Neutrophil (primary cell): ENCODE measurements around the gene R3HDM2.
"Not testable (repeated sequence)": the region's sequence is repeated elsewhere in the genome, so short reads cannot be mapped to it uniquely, and the experiment has no call there.

Experiments
- H3K27ac ChIP-seq: fragments of 200-600 bp; sonication (generic); 2 replicates; pipeline ENCODE4 v1.5.1; 2016; ENCODE audit warnings: mild to moderate bottlenecking, moderate library complexity
- H3K27me3 ChIP-seq: fragments of 200-600 bp; sonication (generic); 2 replicates; pipeline ENCODE4 v1.6.0; 2016; ENCODE audit warnings: mild to moderate bottlenecking
- H3K36me3 ChIP-seq: fragments of 200-600 bp; sonication (generic); 2 replicates; pipeline ENCODE4 v1.5.1; 2017
- H3K4me1 ChIP-seq, 2 experiments: fragments of 200-600 bp in 1 of 2; sonication (generic) in 1 of 2; 1 replicate in 1 of 2; 2 replicates in 1 of 2; pipeline versions ENCODE4 v1.5.1 to v1.6.1; 2013 to 2016; ENCODE audit warnings: low read depth in 1 of 2, low read length in 1 of 2, mild to moderate bottlenecking in 1 of 2, moderate library complexity in 1 of 2; ENCODE audit not compliant: control insufficient read depth in 1 of 2, insufficient read depth in 1 of 2
- H3K4me3 ChIP-seq, 2 experiments: fragments of 200-600 bp in 1 of 2; sonication (generic) in 1 of 2; 1 replicate in 1 of 2; 2 replicates in 1 of 2; pipeline ENCODE4 v1.5.1; 2013 to 2016; ENCODE audit warnings: low read depth in 1 of 2, low read length in 1 of 2, mild to moderate bottlenecking in 1 of 2, moderate library complexity in 1 of 2
- H3K9me3 ChIP-seq: fragments of 200-600 bp; sonication (generic); 2 replicates; pipeline ENCODE4 v1.5.1; 2016
- TF ChIP-seq, protein P1 (sequence below): fragments of 200-600 bp; sonication (generic); IDR thresholded peaks from 2 replicates; pipeline ENCODE4 v1.5.1; 2016; ENCODE audit warnings: antibody characterized with exemption

R3HDM2 gene

DNA sequence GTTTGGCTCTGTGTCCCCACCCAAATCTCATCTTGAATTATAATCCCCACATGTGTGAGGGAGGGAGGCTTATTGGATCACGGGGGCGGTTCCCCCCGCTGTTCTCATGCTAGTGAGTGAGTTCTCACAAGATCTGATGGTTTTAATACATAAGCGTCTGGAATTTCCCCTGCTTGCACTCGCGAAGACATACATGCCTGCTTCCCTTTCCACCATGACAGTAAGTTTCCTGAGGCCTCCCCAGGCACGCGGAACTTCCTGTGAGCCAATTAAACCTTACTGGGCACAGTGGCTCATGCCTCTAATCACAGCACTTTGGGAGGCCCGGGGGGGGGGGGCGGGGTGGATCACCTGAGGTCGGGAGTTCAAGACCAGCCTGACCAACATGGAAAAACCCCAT lies 60.8 kb downstream of the R3HDM2 start:
- Histone ChIP-seq H3K27me3 (no peaks in the 10 kb centered on the region), H3K9me3 (no peaks in the 10 kb centered on the region), H3K27ac (no peak overlapping the region), H3K4me1 (no peaks in the 10 kb centered on the region), H3K4me3 (no peak overlapping the region), H3K36me3 (peaks cover 6% of the 10 kb centered on the region)
- TF ChIP-seq, protein P1, sequence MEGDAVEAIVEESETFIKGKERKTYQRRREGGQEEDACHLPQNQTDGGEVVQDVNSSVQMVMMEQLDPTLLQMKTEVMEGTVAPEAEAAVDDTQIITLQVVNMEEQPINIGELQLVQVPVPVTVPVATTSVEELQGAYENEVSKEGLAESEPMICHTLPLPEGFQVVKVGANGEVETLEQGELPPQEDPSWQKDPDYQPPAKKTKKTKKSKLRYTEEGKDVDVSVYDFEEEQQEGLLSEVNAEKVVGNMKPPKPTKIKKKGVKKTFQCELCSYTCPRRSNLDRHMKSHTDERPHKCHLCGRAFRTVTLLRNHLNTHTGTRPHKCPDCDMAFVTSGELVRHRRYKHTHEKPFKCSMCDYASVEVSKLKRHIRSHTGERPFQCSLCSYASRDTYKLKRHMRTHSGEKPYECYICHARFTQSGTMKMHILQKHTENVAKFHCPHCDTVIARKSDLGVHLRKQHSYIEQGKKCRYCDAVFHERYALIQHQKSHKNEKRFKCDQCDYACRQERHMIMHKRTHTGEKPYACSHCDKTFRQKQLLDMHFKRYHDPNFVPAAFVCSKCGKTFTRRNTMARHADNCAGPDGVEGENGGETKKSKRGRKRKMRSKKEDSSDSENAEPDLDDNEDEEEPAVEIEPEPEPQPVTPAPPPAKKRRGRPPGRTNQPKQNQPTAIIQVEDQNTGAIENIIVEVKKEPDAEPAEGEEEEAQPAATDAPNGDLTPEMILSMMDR, result no peak

DNA sequence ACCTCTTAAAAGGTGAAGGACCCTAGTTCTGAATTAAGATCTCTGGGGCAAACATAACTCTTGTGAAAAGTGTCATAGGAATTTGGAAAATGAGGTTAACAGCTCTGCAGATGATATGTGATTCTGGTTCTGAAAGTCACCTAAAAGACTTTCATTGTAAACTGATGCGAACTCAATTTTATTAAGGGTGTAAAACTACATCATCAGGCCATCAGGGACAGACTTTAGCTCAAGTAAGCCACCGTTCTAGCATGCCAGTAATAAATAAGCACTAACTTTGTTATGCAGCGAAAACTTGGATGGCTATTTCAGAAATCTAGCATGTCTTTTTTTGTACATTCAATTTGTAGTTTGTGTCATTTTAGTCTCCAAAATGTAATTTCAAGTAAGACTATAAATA lies 61.6 kb downstream of the R3HDM2 start:
- Histone ChIP-seq H3K4me1 (no peaks in the 10 kb centered on the region), H3K36me3 (peaks cover 6% of the 10 kb centered on the region), H3K4me3 (no peak overlapping the region), H3K9me3 (no peaks in the 10 kb centered on the region), H3K27me3 (no peaks in the 10 kb centered on the region), H3K27ac (no peak overlapping the region)
- TF ChIP-seq, protein P1, result no peak

DNA sequence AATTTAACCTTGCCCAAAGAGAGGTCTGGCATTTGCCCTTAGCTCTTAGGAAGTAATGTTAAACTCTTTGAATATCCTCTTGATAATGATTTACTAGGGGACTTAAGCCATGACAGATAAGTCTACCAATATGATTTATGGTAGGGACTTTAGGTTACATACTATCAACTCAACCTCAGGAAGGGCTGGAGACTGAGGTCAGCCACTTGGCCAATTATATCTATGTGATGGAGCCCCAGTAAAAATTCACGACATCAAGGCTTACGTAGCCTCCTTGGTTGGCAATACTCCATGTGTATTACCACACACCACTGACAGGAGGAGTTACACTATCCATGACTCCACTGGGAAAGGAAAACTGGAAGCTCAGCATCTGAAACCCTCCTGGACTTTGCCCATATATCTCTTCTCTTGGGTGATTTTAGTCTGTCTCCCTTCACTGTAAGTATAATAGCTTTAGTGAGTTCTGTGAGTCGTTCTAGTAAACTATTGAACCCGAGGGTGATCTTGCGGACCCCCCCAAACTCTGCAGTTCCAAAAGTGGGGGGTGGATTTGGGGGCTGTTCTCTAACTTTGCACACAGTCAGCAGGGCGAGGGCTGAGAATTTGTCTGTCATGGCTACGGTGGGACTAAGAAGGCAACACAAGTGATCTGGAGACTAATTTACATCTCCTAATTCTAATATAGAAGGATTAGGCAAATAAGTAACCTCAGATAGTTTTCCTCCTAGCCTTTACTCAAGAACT lies 62.3 kb downstream of the R3HDM2 start:
- H3K27ac ChIP-seq, result no peak overlapping the region
- H3K27me3 ChIP-seq, result no peaks in the 10 kb centered on the region
- TF ChIP-seq, protein P1, result no peak
- H3K4me3 ChIP-seq, result no peak overlapping the region
- H3K9me3 ChIP-seq, result no peaks in the 10 kb centered on the region
- H3K36me3 ChIP-seq, result peaks cover 6% of the 10 kb centered on the region
- no peaks in the 10 kb centered on the region for H3K4me1 ChIP-seq

DNA sequence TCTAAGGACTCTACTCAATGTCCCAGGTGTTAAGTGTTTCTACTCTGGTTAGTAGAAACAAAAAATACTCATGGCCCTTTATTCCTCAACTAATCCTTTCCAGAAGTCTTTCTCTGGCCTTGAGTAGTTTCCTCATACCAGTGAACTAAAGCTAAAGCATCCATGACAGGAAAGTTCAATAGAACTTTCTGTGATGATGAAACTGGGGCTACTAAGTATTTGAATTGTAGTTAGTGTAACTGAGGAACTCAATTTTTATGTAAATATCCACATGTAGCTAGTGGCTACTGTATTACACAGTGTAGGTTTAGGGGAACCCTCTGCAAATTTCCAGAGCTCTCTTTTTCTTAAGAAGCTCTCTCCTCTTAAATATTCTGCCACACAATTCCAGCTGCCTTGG lies 63.7 kb downstream of the R3HDM2 start:
- H3K27ac ChIP-seq, result no peak overlapping the region

DNA sequence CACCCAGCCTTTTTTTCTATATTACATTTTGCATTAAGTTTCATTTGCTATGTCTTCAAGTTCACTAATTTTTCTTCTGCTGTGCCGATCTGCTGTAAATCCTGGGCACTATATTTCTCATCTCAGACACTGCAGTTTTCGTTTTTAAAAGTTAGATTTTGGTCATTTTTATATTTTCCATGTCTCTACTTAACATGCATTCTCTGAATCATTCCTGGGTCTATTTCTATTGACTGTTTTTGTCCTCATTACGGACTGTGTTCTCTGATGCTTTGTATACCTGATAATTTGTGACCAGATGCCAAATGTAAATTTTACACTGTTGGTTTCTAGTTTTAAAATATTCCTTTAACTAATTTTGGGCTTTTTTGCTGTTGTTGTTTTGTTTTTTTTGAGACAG lies 64.5 kb downstream of the R3HDM2 start:
- TF ChIP-seq, protein P1, result no peak
- Histone ChIP-seq H3K4me3 (no peak overlapping the region), H3K36me3 (no peaks in the 10 kb centered on the region), H3K27me3 (no peaks in the 10 kb centered on the region), H3K27ac (no peak overlapping the region), H3K4me1 (no peaks in the 10 kb centered on the region), H3K9me3 (no peaks in the 10 kb centered on the region)

More for the DNA sequence above, 63.7 kb downstream of the R3HDM2 start:
- TF ChIP-seq, protein P1, result no peak
- Histone ChIP-seq H3K4me1 (no peaks in the 10 kb centered on the region), H3K9me3 (no peaks in the 10 kb centered on the region), H3K36me3 (peaks cover 6% of the 10 kb centered on the region), H3K27me3 (no peaks in the 10 kb centered on the region), H3K4me3 (no peak overlapping the region)

DNA sequence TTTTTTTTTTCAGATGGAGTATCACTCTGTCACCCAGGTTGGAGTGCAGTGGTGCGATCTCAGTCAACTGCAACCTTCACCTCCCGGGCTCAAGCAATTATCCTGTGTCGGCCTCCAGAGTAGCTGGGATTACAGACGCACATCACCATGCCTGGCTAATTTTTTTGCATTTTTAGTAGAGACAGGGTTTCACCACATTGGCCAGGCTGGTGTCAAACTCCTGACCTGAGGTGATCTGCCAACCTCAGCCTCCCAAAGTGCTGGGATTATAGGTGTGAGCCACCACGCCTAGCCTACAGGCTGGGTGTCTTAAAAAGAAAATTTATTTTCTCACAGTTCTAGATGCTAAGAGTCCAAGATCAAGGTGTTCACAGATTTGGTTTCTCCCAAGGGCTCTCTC lies 66.7 kb downstream of the R3HDM2 start:
- not testable (repeated sequence) for H3K4me3 ChIP-seq, H3K4me1 ChIP-seq, H3K27ac ChIP-seq, H3K9me3 ChIP-seq, H3K36me3 ChIP-seq, H3K27me3 ChIP-seq
